ENCODE measurements around the gene DCTN1.

DCTN1 gene

GRCh38 chr2:74391580-74392448 is 11.7 kb upstream of the DCTN1 start (continued):
- TF ChIP-seq CREB5 (CRISPR knock-in tag; IDR thresholded peaks at IDR 0.05; ENCODE audit: low read depth) (no peak), SNAI2 (CRISPR knock-in tag; IDR thresholded peaks at IDR 0.05) (no peak), ARNTL (CRISPR knock-in tag; IDR thresholded peaks at IDR 0.05; ENCODE audit: borderline replicate concordance, low read depth) (no peak), ZFP30 (CRISPR knock-in tag; IDR thresholded peaks at IDR 0.05) (no peak)
- TF ChIP-seq, protein P1, sequence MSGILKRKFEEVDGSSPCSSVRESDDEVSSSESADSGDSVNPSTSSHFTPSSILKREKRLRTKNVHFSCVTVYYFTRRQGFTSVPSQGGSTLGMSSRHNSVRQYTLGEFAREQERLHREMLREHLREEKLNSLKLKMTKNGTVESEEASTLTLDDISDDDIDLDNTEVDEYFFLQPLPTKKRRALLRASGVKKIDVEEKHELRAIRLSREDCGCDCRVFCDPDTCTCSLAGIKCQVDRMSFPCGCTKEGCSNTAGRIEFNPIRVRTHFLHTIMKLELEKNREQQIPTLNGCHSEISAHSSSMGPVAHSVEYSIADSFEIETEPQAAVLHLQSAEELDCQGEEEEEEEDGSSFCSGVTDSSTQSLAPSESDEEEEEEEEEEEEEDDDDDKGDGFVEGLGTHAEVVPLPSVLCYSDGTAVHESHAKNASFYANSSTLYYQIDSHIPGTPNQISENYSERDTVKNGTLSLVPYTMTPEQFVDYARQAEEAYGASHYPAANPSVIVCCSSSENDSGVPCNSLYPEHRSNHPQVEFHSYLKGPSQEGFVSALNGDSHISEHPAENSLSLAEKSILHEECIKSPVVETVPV (CRISPR knock-in tag; IDR thresholded peaks at IDR 0.05), result no peak

DNA sequence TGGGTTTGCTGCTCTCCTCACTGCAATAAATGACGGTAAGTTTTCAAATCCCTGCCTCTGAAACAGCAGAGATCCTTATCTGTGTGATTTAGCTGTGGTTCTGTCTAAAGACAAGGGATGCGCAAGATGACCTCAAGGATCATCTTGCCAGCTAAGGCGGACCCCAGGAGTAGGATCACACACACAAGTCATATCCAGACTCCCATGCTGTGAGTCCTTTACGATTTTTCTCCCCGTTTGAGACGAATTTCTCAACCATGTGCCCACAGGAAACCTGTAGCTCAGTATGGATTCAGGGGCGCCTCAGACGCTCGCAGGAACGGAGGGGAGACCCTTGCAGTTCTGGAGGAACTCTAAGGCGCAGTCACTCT is 11.1 kb upstream of the DCTN1 start:
- TF ChIP-seq ZNF565 (CRISPR knock-in tag; conservative IDR thresholded peaks at IDR 0.05; ENCODE audit: low read depth), result no peak
- no peak for TF ChIP-seq RARB (CRISPR knock-in tag; IDR thresholded peaks at IDR 0.05)
- TF ChIP-seq ZFP30 (CRISPR knock-in tag; IDR thresholded peaks at IDR 0.05), result no peak
- TF ChIP-seq CSDC2 (CRISPR knock-in tag; IDR thresholded peaks at IDR 0.05), result no peak
- no peak for TF ChIP-seq TSHZ2 (CRISPR knock-in tag; IDR thresholded peaks at IDR 0.05)
- no peak for TF ChIP-seq TCF4 (CRISPR knock-in tag; IDR thresholded peaks at IDR 0.05; ENCODE audit: borderline replicate concordance)
- TF ChIP-seq SNAI2 (CRISPR knock-in tag; IDR thresholded peaks at IDR 0.05), result no peak
- TF ChIP-seq POU6F1 (CRISPR knock-in tag; IDR thresholded peaks at IDR 0.05; ENCODE audit: borderline replicate concordance, low read depth), result no peak
- no peak for TF ChIP-seq ZC3H10 (CRISPR knock-in tag; IDR thresholded peaks at IDR 0.05)
- no peak for TF ChIP-seq TOX (CRISPR knock-in tag; IDR thresholded peaks at IDR 0.05; ENCODE audit: borderline replicate concordance)
- no peak for TF ChIP-seq ISL1 (CRISPR knock-in tag; IDR thresholded peaks at IDR 0.05)
- no peak for TF ChIP-seq PPARA (CRISPR knock-in tag; IDR thresholded peaks at IDR 0.05; ENCODE audit: borderline replicate concordance)
- TF ChIP-seq GLIS3 (CRISPR knock-in tag; IDR thresholded peaks at IDR 0.05), result no peak
- no peak for TF ChIP-seq CREB5 (CRISPR knock-in tag; IDR thresholded peaks at IDR 0.05; ENCODE audit: low read depth)
- TF ChIP-seq, protein P1 (CRISPR knock-in tag; IDR thresholded peaks at IDR 0.05), result no peak
- TF ChIP-seq ARNTL (CRISPR knock-in tag; IDR thresholded peaks at IDR 0.05; ENCODE audit: borderline replicate concordance, low read depth), result no peak
- no peak for TF ChIP-seq ESRRG (CRISPR knock-in tag; IDR thresholded peaks at IDR 0.05)
- TF ChIP-seq ZFP3 (CRISPR knock-in tag; IDR thresholded peaks at IDR 0.05), result no peak
- TF ChIP-seq ZNF8 (CRISPR knock-in tag; IDR thresholded peaks at IDR 0.05), result no peak
- no peak for TF ChIP-seq ZNF70 (CRISPR knock-in tag; IDR thresholded peaks at IDR 0.05)
- ATAC-seq, result peak; percentile 71

Data from SK-N-SH treated with all-trans-retinoic acid at 6 μM for 48 hours (cell line).